HCEC 1CT (cell line): Measurements from ENCODE around the gene KCNT2.
A peak's percentile ranks its signal among the peaks of the same experiment; 100 is the strongest.
"Not testable (repeated sequence)": the region's sequence is repeated elsewhere in the genome, so short reads cannot be mapped to it uniquely, and the experiment has no call there.

Experiments used
- DNase-seq: peaks from one replicate; pipeline ENCODE4 v3.0.0-alpha.2; 2017

Gene KCNT2

GRCh38 chr1:196305216-196305615, 303.0 kb downstream of the KCNT2 start:
- DNase-seq: no peak

GRCh38 chr1:196302981-196303380, 305.3 kb downstream of the KCNT2 start:
- DNase-seq: no peak

- no peak for DNase-seq
These were observed 305.8 kb downstream of the KCNT2 start for GRCh38 chr1:196302420-196302819.

DNA sequence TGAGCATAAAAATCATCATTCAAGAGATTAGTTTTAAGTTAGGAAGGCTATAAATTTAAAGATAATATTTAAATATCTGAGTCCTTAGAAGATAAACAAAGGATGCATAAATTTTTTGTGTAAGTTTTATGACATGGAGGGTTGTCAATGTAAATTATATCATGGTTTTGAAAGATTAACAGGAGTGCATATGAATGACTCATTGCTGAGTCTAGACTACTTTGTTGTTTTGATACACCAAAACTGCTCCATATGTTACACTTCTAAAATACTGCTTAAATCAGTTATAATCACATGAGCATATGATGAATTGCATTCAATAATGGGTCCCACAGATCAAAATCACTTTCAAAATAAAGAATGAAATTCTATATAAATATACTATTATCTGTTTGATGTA, 312.5 kb downstream of the KCNT2 start:
- peak; percentile 20 for DNase-seq

DNA sequence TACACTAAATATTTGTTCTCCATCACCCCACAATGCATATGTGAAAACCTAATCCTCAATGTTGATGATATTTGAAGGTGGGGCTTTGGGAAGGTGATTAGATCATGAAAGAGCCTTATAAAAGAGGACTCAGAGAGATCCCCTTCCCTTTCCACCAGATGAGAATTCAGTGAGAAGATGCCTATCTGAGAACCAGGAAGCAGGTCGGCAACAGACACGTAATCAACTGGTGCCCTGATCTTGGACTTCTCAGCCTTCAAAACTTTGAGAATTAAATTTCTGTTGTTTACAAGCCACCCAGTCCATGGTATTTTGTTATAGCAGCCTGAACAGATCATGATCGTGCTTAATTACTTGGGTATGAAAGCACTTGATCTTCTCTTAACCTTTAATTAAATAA, 329.4 kb downstream of the KCNT2 start:
- no peak for DNase-seq

DNA sequence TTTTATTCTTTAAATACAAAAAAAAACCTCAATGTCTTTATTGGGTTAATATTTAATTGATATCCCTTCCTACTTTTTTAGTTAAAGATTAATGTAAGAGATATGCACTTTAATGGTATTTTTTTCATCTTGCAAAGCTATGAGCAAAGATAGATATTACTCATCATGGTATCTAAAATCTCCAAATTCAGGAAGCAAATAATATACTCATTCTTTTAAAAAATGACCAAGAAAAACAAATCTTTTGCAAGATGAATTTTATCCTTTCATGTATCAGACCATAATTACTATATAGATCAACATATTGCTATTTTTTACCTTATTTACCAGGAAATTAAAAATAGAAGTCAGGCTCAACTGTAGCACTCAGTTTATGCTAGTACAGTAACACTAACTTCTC, 330.4 kb downstream of the KCNT2 start:
- DNase-seq: no peak

GRCh38 chr1:196271212-196271947, 336.9 kb downstream of the KCNT2 start:
- peak; percentile 4 for DNase-seq

DNA sequence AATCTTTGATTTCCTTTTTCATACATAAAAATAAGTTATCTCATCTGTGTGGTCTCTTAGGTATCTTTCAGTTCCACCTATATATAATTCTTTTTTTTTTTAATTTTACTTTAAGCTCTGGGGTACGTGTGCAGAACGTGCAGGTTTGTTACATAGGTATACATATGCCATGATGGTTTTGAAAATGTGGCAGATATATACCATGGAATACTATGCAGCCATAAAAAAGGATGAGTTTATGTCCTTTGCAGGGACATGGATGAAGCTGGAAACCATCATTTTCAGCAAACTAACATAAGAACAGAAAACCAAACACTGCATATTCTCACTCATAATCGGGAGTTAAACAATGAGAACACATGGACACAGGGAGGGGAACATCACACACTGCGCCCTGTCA, 345.2 kb downstream of the KCNT2 start:
- DNase-seq: not testable (repeated sequence)

DNA sequence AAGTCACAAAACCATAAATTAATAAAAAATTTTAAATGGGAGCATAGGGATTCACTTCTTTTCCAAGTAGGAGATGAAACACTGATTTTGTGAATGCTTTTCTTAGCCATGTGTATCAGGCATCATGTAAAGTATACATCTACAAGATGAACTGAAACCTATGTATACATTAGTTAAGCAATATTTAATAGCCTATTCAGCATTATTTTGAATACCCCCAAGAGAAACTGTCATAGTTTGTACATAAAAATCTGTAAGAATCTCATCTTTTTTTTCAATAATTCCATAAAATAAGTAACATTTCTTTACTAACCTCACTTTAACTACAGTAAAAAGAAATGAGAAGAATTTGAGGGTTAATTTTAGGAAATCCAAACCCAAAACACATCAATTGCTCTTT, 348.0 kb downstream of the KCNT2 start:
- no peak for DNase-seq

- DNase-seq: no peak
These were observed 348.9 kb downstream of the KCNT2 start for GRCh38 chr1:196259316-196259715.

DNA sequence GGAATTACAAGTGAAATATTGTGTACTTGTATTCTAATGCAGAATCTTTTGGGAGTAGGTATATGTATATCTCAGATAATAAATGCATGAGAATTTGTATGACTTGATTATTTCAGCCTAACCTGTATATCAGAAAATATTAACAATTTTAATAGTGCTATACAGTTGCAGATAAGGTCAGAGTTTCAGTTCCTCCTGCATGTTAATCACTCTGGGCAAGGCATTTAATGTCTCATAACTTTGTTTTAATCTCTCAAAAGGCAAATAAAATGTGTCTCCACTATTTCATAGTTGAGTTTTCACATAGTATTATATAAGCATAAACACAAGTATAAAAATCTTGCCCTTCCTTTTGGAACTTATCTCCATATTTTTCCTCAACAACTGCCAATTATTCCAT, 352.5 kb downstream of the KCNT2 start:
- DNase-seq: no peak

DNA sequence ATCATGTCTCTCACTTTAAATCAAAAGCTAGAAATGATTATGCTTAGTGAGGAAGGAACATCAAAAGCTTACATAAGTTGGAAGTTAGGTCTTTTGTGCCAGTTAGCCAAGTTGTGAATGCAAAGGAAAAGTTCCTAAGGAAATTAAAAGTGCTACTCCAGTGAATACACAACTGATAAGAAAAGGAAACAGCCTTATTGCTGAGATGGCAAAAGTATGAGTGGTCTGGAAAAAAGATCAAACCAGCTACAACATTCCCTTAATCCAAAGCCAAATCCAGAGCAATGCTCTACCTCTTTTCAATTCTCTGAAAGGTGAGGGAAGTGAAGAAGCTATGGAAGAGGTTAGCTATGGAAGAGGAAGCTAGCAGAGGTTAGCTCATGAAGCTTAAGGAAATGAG, 378.7 kb downstream of the KCNT2 start:
- DNase-seq: no peak

GRCh38 chr1:196214866-196215265, 393.4 kb downstream of the KCNT2 start:
- no peak for DNase-seq

GRCh38 chr1:196209983-196210382, 398.3 kb downstream of the KCNT2 start:
- no peak for DNase-seq

GRCh38 chr1:196209265-196209664, 399.0 kb downstream of the KCNT2 start:
- DNase-seq: no peak

DNA sequence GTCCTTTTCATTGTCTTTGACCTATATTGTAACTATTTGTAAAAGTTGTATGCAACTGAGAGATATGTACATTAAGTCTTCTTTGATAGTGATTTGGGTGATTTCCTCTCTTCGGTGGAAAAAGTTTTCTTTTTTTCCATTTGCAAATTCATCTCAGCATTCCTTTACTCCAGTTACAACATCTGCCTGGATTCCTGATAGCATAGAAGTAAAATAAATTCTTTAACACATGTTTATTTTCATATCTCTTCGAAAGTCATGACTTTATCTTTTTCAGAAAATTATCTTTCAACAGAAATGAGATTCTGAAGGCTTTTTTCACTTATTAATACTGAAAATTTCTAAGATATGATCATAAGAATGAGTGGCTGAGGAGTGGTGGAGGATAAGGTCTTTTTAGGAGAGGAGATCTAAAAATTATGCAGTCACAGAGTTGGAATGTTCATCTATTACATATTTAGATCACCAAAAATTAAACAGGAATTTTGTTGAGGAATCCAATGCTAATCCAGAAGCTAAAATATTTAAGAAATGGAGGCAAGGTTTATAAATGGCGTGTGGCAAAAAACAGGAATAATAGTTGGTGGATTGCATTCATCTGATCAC, 400.5 kb downstream of the KCNT2 start:
- no peak for DNase-seq

DNA sequence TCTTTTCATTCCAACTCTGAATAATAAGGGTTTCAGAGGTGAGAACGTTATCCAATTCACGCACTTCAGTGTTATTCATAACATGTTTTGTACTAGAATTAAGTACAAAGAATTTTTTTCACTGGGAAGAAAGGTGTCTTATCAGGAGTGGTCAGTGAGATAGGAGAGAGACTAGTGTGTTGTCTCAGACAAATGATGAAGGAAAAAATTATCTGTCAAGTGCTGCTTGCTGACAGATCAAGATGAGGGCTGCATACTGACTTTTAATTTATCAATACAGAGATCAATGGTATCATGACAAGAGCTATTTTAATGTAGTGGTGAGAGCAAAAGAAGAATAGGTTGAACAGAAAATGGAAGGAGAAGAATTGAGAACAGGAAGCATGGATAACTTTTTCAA, 402.4 kb downstream of the KCNT2 start:
- DNase-seq: no peak

GRCh38 chr1:196196486-196196885, 411.8 kb downstream of the KCNT2 start:
- no peak for DNase-seq

- no peak for DNase-seq
These were observed 414.2 kb downstream of the KCNT2 start for GRCh38 chr1:196193896-196194559.

DNA sequence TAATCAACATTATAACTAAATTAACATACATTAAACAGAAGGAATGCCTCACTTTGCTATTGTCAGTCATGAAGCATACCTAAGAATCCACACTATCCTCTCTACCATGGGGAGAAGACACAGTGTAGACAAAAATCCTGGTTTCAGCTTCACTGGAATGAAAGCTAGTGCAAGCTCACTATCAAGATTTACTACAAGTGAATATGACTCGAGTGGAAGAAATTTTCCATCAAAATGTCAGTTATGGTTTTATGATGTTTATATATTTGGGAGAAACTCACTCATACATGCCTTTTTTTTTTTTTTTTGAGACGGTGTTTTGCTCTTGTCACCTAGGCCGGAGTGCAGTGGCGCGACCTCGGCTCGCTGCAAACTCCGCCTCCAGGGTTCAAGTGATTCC, 424.3 kb downstream of the KCNT2 start:
- peak; percentile 15 for DNase-seq

GRCh38 chr1:196181594-196181878, 426.7 kb downstream of the KCNT2 start:
- DNase-seq: no peak

DNA sequence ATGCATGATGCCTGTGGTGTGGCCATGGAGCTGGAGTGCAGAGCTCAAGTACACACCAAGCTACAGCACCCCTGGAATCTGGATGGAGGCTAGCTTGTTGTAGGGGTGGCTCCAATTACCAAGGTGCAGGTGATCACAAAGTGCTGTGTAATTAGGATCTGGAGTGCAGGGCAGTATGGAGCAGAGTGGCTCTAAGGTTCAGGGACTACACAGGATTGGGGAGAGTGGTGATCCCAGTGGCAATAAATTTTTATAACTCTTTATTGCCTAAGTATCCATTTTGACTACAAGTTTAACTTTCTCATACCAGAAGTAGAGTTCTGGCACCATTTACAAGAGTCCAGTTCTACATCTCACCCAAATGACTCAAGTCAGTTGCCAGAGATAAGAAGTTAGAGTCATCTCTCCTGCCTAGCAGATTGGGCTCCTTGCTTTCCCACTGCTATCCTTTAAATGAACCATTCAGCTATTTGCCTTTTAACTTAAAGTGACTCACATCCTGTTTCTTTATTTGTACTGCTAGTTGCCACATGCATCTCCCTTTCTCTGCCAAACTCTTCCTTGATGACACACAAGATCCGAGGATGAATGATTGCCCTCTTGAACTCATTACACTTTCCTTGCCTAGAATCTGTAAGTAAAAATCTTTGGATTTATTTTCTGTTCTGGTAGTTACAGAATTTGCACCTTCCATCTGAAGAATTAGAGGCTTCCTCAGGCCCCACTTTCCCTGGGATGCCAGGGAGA, 427.2 kb downstream of the KCNT2 start:
- peak; percentile 97 for DNase-seq

DNA sequence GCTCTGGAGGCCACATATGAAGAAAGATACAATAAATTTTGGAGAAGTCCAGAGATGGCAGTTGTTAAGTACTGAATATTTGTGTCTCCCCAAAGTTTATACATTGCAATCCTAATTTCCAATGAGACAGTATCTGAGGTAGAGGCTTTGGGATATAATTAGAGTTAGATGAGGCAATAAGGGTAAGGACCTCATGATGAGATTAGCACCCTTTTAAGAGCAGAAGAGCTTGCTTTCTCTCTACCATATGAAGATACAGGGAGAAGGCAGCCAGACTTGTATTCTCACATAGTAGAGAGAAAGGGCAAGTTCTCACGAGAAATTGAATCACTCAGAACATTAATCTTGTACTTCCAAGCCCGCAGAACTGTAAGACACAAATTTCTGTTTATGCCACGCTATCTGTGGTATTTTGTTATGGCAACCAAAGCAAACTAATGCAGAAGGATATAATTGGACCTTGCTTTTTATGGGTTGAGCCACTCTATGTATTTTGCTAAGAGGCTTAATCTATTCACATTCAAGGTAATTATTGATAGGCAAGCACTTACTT, 430.1 kb downstream of the KCNT2 start:
- no peak for DNase-seq
